Pancreas (tissue), 10 donors: ENCODE results near the gene CDA. TPM values are rescaled to one million over a fixed set of nuclear protein-coding genes. Genes with fewer than 3 reads are reported as not detected.

Experiments
- ATAC-seq, 4 donors: fragments of 200-7000 bp; cut with Tn5 transposase; one replicate each; pipeline versions ENCODE4 v1.8.0 to v1.9.1; 2020; ENCODE audit warnings: mild to moderate bottlenecking in 4 of 4, moderate library complexity in 4 of 4
- DNase-seq, 6 donors: peaks; one replicate each; pipeline ENCODE4 v3.0.0-alpha.2; 2020
- FAIRE-seq: peaks from 2 replicates; lab custom pipeline; 2012; peaks lifted over from hg19 to GRCh38; lab: Jason Lieb, UNC
- H3K27ac ChIP-seq, 4 donors: fragments of 200-600 bp; sonication (generic); 1 replicate in 3 of 4; 2 replicates in 1 of 4; pipeline versions ENCODE4 v1.5.0 to v1.8.0; 2020
- H3K27me3 ChIP-seq, 4 donors: fragments of 200-600 bp; one replicate each; pipeline ENCODE4 v1.8.0; 2021
- H3K36me3 ChIP-seq, 3 donors: fragments of 200-600 bp; sonication (generic) in 1 of 3; one replicate each; pipeline versions ENCODE4 v1.5.0 to v1.8.0; 2020 to 2021
- H3K4me1 ChIP-seq, 3 donors: fragments of 200-600 bp; one replicate each; pipeline ENCODE4 v1.8.0; 2021
- H3K4me3 ChIP-seq, 4 donors: fragments of 200-600 bp; sonication (generic) in 2 of 4; one replicate each; pipeline versions ENCODE4 v1.5.0 to v1.8.0; 2020 to 2021
- H3K9me3 ChIP-seq, 4 donors: fragments of 200-600 bp; one replicate each; pipeline ENCODE4 v1.8.0; 2021
- WGBS, 2 donors: extraction: QIAGEN DNeasy Blood & Tissue Kit; methylation state at CpG; one replicate each; pipeline ENCODE4 v1.1.7; 2013; 5-methylcytosine and 5-hydroxymethylcytosine counted together
- intact Hi-C, 3 donors: fragments of 100-400 bp; cut with DNase I; formaldehyde crosslinking; loops; one replicate each; pipeline versions ENCODE4 v1.11.1 to v1.14.2; 2022
- polyA plus RNA-seq, 2 donors: library from polyadenylated mRNA; stranded (reverse); fragments of 200-250 nt; gene quantifications; one replicate each; pipeline ENCODE4 v1.2.3, GENCODE V29; 2013
- total RNA-seq, 6 donors: library from RNA; stranded (reverse); fragmentation: NEBNext Ultra II Directional in 4 of 6; extraction: Animal tissue kit (Norgen Biotek cat#: 25700) in 4 of 6; gene quantifications; one replicate each; pipeline versions ENCODE4 v1.2.1 to v1.2.4, GENCODE V29; 2021 to 2023
- TF ChIP-seq, protein P1 (sequence below), 4 donors: fragments of 200-600 bp; sonication (generic) in 3 of 4; IDR thresholded peaks; one replicate each; pipeline versions ENCODE4 v1.5.0 to v1.8.0; 2021; ENCODE audit warnings: antibody characterized with exemption in 4 of 4
- donor health status: healthy with polysubstance abuse.
- donor health status: DM: no; HTN: no; CAD: no; lungs with moderate emphysema.
- donor health status: DM: no; HTN: no; CAD: no.
- donor health status: control.
- donor health status: control.
- donor health status: Bipolar disorder and iron deficiency.
- donor health status: DM: yes; HTN: yes; CAD: no.
- donor health status: DM: no; HTN: no; CAD: no.
- donor health status: DM: no; HTN: no; CAD: no.
- donor health status: DM: yes; HTN: yes; CAD: no.

CDA gene
- total and polyA plus RNA-seq, 8 donors = 0.16 to 1.2 (median 0.49) TPM; not detected in 1

DNA sequence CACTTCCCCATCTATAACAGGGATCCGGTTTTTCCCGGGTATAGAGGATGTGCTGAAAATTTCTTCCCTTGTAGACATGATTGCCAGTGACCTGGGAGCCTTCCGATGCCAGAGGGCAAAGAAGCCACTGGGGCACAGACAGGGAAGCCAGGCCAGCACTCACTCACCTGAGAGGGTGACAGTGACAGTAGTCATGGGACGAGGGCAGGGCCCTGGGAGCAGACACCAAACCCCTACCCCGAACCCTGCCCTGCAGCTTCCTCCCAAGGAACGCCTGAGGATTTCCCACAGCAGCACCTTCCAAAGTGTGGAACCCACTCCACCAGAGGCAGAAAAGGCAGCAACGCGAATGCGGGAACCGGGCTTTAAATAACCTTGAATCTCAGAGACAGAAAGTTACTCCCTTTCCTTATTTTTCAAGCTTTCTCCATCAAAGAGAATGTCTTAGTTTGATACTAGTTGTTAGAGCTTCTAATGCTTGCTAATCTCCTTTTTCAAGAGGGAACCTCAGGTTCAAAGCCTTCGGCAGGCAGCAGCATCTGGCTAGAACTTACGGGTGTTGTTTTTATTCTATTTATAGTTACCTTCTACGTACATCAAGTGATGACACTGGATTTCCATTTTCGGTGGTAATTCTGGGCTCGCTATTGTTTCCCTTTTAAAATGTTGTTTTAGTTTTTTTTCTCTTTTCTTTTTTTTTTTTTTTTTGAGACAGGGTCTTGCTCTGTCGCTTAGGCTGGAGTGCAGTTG is 69.4 kb downstream of the CDA start:
- intact Hi-C loops = no loop called here
- H3K27ac ChIP-seq = no peak overlapping the region
- 51 to 68% methylated on average over 16 of the region's 16 CpGs for WGBS, 2 donors
- peaks cover 0 to 17% (median 17%) of the 10 kb centered on the region in 3 donors for H3K4me1 ChIP-seq
- H3K27me3 ChIP-seq = no peaks in the 10 kb centered on the region
- no peak for ATAC-seq
- TF ChIP-seq, protein P1, sequence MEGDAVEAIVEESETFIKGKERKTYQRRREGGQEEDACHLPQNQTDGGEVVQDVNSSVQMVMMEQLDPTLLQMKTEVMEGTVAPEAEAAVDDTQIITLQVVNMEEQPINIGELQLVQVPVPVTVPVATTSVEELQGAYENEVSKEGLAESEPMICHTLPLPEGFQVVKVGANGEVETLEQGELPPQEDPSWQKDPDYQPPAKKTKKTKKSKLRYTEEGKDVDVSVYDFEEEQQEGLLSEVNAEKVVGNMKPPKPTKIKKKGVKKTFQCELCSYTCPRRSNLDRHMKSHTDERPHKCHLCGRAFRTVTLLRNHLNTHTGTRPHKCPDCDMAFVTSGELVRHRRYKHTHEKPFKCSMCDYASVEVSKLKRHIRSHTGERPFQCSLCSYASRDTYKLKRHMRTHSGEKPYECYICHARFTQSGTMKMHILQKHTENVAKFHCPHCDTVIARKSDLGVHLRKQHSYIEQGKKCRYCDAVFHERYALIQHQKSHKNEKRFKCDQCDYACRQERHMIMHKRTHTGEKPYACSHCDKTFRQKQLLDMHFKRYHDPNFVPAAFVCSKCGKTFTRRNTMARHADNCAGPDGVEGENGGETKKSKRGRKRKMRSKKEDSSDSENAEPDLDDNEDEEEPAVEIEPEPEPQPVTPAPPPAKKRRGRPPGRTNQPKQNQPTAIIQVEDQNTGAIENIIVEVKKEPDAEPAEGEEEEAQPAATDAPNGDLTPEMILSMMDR (IDR thresholded peaks at IDR 0.05) = no peak
- H3K9me3 ChIP-seq = no peaks in the 10 kb centered on the region
- FAIRE-seq = no peak
- DNase-seq = no peak
- no peak overlapping the region for H3K4me3 ChIP-seq
- peaks cover 0 to 37% (median 29%) of the 10 kb centered on the region in 3 donors for H3K36me3 ChIP-seq

DNA sequence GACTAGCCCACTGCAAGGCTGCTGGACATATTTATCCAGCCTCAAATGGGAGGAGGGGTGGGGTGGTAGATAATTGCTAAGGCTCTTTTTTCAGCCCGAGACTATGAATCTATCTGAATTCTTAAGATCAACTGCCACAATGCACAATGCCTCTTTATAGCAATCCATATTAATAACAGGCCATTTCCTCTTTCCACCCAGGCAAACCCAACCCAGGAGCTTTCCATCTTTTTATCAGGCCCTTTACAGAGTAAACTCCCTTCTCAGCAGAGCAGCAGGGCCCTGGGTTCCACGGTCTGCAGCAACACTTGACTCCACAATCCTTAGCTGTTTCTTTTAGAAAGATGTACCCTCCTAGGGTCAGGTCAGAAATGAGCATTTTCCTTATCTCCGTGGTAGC is 71.5 kb downstream of the CDA start:
- TF ChIP-seq, protein P1 (IDR thresholded peaks at IDR 0.05) = no peak
- no peak for ATAC-seq
- Histone ChIP-seq H3K4me1 (peaks cover 0 to 17% (median 17%) of the 10 kb centered on the region in 3 donors), H3K9me3 (no peaks in the 10 kb centered on the region), H3K27me3 (no peaks in the 10 kb centered on the region), H3K36me3 (peaks cover 0 to 19% (median 14%) of the 10 kb centered on the region in 3 donors), H3K4me3 (peak overlapping the region; percentile 71 to 96 (median 81)), H3K27ac (no peak overlapping the region)
- intact Hi-C loops = no loop called here
- DNase-seq = no peak
- no peak for FAIRE-seq
- 4 to 6% methylated on average over 3 of the region's 3 CpGs for WGBS, 2 donors

DNA sequence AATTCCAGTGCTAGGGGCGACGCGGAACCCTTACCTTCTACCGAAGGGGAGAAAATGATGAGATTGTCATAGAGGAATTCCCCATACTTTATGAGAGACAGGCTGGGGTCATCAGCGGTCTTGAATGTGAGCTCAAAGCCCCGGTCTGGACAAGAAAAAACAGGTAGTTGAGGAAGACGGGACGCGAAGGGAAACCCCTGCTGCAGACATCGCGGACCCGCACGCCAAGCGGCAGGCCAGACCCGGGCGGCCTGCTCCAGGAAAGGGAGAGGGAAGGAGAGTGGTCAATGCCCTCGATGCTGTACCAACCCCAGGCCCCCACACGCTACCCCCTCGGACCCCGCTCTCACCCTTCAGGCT is 71.9 kb downstream of the CDA start:
- intact Hi-C loops = no loop called here
- ATAC-seq (no peak), FAIRE-seq (no peak), DNase-seq (peak in 1 of 6 donors; percentile 65)
- peak overlapping the region; percentile 71 to 96 (median 81) for H3K4me3 ChIP-seq
- TF ChIP-seq, protein P1 (IDR thresholded peaks at IDR 0.05) = no peak
- peak overlapping the region in 3 of 4 donors; percentile 8 to 74 (median 24) for H3K27ac ChIP-seq
- no peaks in the 10 kb centered on the region for H3K9me3 ChIP-seq
- WGBS, 2 donors = 0% methylated on average over 20 of the region's 20 CpGs
- H3K4me1 ChIP-seq = peaks cover 0 to 17% (median 17%) of the 10 kb centered on the region in 3 donors
- H3K36me3 ChIP-seq = peaks cover 0 to 14% (median 9%) of the 10 kb centered on the region in 3 donors
- no peaks in the 10 kb centered on the region for H3K27me3 ChIP-seq

DNA sequence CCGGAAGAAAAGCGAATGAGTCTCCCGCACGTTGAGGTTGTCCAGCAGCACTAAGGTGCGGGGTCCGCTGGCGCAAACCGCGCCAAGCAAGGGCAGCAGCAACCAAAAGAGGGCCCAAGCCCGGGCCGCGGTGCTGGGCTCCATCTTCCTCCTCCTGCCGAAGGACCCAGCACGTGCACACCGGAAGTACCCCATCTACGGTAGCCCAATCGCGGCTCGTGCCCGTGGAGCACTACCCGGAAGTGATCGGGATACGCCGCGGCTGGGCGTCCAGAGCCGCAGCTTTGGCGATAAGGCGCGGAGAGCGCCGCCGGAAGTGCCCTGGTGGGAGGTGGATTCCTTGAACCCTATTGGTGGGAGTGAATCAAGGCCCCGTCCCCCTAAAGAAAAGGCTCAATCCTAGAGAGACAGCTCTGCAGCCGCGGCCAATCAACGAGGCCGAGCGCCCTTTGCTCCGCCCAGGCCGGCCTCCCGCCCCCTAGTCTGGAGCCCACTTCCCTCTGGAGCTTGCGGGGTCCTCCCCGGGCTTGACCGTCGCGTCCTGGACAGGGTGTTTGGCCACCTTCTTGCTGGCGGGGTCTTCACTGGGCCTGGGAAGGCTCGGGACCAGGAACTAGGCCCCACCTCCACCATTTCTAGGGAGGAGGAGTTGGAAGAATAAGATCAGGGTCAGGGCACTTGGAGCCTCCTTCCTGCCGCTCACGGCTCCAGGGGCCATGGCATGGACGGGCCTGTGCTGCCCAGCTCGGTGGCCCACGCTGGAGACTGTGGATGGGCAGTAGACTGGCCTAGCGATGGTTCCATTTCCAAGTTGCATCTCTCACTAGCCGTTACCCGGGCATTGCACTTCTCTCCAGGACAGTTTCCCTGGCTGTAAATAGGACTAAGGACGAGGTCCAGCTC is 72.6 kb downstream of the CDA start, which contains the start of gene DDOST:
Gene DDOST, minus strand, starts transcription at position 163 of the 903 bp plus-strand sequence. Its CDS starts 19 bp downstream, at position 144.
- peaks cover 0 to 17% (median 17%) of the 10 kb centered on the region in 3 donors for H3K4me1 ChIP-seq
- intact Hi-C loops = no loop called here
- H3K9me3 ChIP-seq = no peaks in the 10 kb centered on the region
- WGBS, 2 donors = 0 to 1% methylated on average over 57 to 58 of the region's 58 CpGs
- FAIRE-seq (peak; percentile 97), ATAC-seq (peak; percentile 96 to 99 (median 97)), DNase-seq (peak; percentile 95 to 99 (median 96))
- H3K27ac ChIP-seq = peak within 1 kb of the TSS; percentile 58 to 76 (median 68)
- peaks cover 0 to 9% (median 6%) of the 10 kb centered on the region in 3 donors for H3K36me3 ChIP-seq
- H3K4me3 ChIP-seq = peak within 1 kb of the TSS; percentile 71 to 96 (median 81)
- no peaks in the 10 kb centered on the region for H3K27me3 ChIP-seq
- TF ChIP-seq, protein P1 (IDR thresholded peaks at IDR 0.05) = peak in 3 of 4 donors; percentile 10 to 30 (median 11)
